NOMO-1 treated with dmso at 0.1 percent for 144 hours (cell line): ENCODE results near the gene JHY.
"Not testable (repeated sequence)": the region's sequence is repeated elsewhere in the genome, so short reads cannot be mapped to it uniquely, and the experiment has no call there.

Experiments used
- DNase-seq: peaks from one replicate; lab custom pipeline; 2025; ENCODE audit not compliant: unreplicated experiment; lab: John Stamatoyannopoulos, UW

The JHY gene

DNA sequence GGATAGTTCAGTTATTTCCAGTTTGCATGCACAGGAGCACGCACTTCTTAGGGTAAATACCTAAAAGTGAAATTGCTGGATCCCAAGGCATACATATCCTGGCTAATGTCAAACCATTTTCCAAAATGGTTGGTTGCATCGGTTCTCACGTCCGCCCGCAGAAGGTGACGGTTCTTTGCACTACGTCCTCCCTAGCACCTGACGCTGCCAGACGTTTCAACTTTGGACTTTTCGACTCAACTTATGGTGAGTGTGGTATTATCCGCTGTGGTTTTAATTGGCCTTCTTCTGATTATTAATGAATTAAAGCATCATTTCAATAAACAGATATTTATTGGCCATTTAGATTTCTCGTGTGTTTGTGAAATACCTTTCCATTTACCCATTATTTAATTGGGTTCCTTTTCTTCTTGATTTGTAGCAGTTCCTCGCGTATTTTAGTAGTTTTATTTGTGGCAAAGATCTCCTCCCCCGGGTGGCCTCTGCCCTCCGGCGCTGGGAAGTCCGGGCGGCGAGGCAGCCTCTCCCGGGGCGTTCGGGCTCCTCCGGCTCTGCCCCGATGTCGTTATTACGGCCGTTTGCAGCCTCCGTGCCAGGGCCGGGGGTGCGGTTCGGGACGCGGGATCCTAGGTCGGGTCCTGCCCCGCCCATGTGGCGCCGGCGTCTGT is at the start of gene JHY:
Gene JHY, plus strand, starts transcription at position 571 of the 668 bp plus-strand sequence. CDS start 3,091 bp downstream, outside the sequence.
- DNase-seq = no peak

DNA sequence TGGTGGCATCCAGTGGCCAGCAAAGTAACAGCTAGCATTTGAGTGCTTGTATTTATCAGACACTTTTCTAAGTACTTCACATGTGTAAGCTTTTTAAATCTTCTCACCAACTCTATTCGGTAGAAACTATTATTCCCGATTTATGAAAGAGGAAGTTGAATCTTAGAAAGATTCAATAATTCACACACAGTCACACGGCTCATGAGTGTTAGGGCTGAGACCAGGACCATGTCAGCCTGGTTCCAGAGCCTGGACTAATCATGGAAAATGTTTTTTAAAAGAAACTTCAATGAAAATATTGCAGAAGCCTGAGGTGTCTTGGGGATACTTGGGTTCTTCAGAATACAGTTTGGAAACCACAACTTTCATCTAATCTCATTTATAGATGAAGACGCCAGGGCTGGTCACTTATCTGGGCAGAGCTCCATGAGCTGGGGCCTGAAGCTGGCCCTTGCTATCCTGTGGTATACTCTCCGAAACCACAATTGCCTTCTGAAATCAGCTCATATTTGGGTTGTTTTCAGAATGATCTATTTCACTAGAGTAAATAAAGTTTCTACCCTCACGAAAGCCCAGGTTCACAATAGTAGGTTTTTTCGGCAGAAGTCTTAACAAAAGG is 48.6 kb upstream of the JHY start:
- DNase-seq = no peak

DNA sequence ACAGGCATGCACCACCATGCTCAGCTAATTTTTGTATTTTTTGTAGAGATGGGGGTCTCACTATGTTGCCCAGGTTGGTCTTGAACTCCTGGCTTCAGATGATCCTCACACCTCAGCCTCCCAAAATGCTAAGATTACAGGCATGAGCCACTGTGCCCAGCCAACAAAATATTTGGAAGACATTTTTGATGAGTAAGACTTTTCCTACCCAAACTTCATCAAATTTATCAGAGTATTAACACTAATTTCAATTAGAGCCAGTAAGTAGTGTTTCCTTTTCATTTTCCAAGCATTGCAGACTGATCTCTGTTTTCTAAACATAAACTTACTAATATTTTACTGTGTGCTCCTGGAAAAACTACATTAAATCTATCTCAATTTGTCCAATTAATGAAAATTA is 45.6 kb upstream of the JHY start:
- no peak for DNase-seq

DNA sequence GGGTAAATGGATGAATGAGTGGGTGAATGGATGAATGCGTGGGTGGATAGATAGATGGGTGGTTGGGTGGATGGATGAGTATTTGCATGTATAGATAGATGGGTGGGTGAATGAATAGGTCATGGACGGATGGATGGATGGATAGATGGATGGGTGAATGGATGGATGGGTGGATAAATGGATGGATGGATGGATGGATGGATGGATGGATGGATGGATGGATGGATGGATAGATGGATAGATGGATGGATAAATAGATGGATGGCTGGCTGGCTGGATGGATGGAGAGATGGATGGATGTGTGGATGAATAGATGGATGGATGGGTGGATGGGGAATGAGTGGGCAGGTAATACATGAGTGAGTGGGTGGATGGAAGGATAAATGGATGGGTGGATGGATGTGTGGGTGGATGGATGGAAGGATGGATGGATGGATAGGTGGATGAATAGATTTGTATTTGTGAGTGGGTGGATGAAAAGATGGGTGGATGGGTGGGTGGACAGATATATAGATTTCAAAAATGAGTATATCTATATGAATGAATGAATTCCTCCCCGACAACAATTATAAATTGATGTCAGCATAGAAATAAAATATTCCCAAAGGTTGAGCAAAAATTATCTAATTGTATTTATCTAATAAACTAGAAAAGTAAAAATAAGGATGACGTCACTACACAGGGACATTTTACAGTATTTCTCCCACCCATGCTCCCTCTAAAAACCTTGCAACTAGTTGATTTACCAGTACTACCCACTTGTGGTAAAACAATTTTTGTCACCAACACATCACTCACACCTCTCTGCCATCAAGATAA is 44.8 kb upstream of the JHY start:
- no peak for DNase-seq

DNA sequence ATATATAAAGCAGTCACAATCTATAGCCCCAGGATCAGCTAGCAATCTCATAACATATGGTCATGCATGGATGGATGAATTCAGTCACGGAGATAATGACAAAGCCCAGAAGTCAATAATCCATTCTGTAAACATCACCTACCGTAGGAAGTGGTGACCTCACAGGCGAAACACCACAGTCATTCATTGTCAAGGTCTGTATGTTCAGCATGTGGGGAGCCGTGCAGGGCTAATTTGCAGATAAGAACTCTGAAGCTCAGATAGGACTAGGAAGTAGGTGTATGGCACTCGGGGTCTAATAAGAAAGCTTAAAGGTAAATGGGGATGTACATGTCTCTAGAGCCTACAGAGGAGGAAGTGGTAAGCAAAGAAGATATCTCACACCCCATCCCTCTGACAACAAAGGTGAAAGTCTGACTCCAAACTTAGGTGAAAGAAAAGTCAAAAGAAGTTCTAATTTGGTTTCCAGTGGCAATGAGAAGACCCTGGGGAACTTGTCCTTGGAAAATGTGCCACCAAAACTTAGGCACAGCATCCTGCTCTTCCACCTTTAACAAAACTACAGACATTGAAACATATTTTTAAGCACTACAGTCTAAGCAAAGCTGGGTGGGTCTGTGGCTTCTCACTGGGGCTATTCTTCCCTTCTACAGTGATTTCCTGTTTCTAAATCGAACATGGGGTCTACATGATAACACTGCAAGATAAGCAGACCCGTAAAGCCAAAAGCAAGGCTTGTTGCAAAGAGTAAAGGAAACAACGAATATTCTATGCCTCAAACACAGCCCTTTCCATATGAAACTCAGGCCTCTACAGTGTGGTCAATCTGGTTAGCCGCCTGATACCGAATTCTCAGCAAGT is 39.0 kb upstream of the JHY start:
- DNase-seq = no peak

DNA sequence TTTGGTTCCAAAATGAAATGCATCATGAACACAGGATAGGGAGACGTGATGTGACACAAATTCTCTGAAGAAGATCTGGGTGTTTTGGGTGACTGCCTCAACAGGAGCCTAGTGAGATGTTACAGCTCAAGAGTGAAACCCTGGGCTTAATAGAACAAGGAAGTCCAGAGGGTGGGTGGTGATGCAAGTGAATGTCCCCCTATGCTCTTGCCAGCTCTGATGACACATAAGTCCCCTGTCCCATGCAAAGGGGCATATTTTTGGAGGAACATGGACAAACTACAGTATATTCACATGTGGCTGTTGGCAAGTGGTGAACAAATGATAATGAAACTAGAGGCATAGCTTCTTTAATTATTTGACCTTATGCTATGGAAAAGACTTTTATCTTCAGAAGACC is 35.1 kb upstream of the JHY start:
- DNase-seq = no peak

DNA sequence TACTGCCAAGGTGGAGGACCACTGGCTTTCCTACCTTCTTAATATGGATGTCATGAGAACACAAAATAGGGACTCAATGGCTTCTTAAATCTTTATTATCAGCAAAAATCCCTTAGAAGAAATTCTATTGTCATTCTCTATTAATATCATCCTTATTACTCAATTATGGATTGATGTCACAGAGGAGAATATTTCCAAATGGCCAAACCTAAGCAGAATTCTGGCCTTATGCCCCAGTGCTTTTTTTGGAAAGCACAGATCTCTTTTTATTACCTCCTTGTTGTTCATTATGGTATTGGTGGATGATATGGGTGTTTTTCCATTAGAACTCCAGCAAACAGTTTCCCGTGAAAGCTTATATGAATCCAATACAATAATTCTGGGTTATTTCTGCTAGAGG is 34.4 kb upstream of the JHY start:
- DNase-seq = no peak

DNA sequence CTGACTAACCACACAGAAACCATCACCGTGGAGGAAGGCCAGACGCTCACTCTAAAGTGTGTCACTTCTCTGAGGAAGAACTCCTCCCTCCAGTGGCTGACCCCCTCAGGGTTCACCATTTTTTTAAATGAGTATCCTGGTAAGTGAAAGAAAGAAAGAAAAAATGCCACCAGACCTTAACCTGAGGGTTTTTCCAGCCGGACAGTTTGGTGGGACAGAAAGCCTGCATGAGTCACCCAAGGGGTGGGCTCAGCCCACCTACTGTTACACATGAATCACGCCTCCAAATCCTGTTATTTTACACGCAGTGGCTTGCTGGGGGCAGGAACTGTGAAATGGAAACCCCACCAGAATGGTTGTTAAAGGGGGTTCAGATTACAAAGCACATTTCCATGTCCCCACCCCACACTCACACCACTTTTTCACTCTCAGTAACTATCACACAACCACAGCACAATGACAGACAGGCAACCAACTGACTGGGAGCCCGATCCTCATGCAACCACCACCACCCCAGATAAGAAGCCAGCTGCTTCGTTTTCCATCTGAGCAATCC is 32.4 kb upstream of the JHY start:
- no peak for DNase-seq

DNA sequence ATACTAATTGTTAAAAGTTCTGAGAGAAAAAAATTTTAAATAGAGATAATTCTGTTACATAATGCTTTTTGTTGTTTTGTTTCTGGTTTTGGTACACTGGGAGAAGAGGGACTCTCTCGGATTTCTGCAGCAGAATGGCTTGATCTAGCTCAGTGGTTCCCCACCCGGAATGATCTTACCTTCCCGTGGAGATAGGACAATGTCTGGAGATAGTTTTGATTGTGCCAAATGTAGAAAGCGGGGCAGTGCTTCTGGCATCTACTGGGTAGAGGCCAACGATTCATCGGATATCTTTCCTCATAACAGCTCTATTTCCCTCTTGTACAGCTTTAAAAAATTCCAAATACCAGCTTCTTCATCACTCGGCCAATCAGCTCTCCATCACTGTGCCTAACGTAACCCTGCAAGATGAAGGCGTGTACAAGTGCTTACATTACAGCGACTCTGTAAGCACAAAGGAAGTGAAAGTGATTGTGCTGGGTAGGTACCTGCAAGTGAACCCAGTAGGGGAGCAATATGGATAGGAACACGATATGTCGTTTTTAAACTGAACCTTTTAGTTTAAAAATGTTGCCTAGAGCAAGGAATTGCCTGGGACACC is 31.1 kb upstream of the JHY start:
- peak; percentile 26 for DNase-seq

DNA sequence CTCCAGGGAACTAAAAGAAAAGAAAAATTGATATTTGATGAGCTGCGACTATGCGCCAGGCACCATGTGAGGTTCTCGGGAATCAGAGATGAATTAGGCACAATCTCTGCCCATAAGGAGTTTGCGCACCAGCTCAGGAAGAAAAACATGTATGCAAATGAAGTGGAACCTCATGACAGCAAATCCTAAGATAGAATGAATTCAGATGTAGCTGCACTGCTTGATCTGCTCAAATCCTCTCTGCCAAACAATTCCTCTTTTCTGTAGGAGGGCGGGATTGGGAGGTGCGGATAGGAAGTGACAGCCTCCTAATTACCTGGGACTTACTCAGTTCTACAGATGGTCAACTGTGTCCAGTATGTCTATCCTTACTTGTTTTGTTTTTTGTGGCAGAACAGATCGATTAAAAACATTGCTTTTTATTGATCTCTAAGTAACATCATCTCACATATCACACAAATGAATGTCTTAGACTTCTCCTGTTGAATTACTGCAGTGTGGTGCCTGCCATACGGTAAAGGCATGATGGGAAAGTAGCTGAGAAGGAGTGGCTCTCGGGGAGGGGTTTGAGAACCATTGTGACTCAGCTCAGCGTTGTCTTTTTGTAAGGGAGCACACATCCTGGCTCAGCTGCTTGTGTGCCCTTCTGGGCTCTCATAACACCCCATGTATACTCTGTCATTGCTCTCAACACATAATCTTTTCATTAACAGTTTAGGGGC is 30.3 kb upstream of the JHY start:
- DNase-seq = no peak

DNA sequence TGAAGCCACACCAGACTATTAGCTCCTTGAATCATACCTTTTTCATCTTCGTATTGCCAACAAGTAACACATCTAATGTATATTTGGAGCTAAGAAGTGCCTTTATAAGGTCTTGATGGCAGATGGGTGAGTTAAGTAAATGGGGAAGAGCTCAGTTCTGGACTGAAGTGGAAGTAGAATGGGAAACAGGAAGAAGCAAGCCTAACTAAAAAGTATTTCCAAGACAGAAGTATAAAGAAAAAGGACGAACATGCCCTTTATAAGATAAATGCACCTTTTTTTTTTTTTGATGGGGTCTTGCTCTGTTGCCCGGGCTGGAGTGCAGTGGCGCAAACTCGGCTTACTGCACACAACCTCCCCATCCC is 29.8 kb upstream of the JHY start:
- DNase-seq = no peak

DNA sequence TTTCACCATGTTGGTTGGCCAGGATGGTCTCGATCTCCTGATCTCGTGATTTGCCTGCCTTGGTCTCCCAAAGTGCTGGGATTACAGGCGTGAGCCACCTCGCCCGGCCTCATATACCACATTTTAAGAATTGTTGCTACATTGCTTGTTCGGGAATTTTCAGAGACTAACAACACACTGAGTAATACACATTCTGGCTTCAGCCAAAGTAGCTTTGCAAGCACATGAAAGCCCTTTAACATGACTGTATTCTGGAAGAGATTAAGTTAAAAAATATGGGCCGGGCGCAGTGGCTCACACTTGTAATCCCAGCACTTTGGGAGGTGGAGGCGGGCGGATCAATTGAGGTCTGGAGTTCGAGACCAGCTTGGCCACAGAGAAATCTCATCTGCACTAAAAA is 29.3 kb upstream of the JHY start:
- no peak for DNase-seq

DNA sequence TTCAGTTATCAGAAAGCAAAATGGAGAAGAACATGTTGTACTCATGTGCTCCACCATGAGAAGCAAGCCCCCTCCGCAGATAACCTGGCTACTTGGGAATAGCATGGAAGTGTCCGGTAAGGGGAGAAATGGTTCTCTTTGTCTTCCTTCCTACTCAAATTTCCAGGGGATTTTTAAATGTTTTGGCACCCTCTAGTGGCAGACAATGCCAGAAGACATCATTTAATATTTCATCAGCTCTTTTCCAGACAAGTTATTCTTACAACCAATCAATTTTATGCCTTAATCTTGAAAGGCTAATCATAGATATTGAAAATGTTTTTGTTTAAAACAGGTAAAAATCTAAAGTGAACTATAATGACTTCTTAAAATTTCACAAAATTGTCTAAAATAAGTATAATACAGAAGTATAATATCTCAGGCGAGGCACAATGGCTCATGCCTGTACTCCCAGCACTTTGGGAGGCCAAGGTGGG is 28.6 kb upstream of the JHY start:
- DNase-seq = peak; percentile 30

DNA sequence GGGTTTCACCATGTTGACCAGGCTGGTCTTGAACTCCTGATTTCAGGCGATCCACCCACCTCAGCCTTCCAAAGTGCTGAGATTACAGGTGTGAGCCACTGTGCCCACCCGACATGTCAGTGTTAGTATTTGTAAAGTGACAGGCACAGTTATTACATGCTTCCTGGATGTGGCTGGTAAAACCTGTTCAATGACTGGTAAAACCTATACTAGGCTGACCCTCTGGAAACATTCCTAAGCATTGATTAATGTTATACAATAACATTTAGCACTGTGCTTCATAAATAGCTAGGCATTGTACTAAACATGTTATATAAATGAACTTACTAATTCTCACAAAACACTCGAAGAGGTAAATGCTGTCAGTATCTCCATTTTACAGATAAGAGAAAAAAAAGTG is 20.9 kb upstream of the JHY start:
- no peak for DNase-seq

DNA sequence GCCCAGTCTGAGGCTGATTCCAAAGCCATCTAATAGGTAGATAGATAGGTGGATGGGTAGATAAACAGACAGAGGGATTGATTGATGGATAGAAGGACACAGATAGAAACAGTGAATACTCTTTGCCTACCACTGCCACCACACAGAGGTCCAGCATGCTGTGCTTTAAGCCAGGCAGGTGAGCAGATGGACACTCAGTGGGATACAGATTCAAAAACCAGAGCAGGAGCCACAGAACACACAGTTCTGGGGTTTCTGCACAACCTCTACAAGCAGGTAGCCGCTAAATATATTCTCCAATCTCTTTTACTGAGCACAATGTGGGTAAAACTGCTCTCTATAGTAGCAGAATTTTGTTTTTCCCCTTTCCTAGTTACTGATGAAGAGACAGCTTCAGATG is 20.5 kb upstream of the JHY start:
- DNase-seq = no peak

DNA sequence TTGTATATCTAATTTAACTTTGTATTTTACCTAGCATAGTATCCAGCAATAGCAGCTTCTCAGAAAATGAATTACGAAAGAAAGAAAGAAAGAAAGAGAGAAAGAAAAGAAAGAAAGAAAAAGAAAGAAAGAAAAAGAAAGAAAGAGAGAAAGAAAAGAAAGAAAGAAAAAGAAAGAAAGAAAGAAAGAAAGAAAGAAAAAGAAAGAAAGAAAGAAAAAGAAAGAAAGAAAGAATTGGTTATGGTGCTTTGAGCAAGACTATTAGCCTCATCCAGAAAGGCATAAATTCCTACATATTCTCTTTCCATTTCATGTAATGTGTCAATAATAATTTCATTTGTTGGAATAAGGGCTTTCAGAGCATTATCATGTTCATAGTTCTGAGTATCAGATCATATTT is 19.4 kb upstream of the JHY start:
- DNase-seq = not testable (repeated sequence)

DNA sequence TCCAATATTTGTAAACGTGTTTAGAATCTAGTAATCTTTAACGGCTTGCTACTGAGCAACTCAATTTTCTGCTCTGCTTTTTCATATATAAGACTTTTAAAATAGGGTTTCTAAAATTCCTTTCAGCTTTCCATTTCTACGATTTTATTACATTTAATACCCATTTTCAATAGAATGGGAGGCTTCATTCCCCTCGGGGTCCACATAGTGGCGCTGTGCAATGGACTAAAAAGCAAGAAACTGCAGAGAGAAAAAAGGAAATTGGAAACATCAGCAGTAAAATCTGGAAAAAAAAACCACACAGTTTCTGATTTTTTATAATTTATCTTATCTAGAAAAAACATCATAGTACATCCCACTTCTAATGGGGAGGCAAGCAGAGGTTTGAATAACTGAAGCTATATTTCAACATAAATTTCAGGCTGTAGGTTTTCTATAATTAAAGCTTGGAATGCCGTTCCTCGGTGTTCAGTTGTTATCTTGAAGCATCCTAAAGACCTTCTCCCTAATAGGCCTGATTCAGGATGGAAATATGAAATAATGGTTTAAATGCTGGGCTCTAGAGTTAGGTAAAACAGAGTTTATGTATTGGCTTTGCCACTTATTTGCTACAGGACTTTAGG is 18.7 kb upstream of the JHY start:
- DNase-seq = no peak

DNA sequence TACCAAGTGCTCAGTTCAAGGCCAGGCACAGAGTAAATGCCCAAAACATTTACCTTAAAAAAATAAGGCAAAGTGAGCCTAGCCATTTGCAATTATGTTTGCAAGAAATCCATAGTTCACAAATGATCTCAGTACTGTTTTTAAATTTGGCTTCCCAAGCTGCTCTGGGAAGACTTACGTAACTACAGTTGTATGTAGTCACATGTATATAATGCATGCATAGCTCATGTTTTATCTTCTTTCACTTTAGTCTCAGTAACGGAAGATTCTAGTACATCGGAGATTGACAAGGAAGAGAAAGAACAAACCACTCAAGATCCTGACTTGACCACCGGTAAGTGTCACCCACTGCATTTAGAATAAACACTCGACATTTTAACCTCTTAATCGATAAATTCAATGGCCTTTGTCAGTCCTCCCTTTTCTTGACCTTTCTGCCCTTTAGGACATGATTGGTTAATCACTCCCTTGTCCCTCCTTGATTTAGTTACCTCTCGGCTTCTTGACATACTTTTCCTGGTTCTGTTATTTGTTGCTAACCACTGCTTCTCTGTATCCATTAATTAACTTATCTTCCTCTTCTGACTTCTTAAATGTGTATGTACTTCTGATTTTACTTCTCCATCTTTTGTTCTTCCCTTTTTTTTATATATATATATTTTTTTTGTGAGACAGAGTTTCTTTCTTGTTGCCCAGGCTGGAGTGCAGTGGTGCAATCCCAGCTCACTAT is 18.0 kb upstream of the JHY start:
- DNase-seq = peak; percentile 38

DNA sequence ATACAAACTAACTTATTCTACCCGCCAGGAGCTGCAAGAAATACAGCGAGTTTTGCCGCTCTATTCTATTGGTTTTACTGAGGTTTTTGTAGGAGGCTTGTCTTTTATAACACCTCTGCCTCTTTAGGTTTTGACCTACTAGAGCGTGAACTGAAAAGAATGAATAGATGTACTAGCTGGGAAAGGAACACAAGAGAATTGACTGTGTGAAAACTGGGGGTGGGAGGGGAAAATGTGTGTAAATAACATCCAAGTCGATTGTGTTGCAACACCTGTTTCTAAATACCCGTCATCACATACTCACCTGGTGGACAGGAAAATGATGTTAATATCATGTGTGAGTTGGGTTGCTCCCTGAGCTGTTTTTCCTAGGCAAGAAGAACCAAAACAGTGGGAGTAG is 12.9 kb upstream of the JHY start:
- no peak for DNase-seq
